OCI-LY1 (cell line): ENCODE results near the gene PRKCB.

ENCODE experiments used
- H2AFZ ChIP-seq: fragments of 200-600 bp; sonication (generic), shearing (Covaris generic); 2 replicates; pipeline ENCODE4 v1.6.0; 2014; ENCODE audit warnings: antibody characterized with exemption, mild to moderate bottlenecking, low read length
- H3F3A ChIP-seq: fragments of 200-600 bp; sonication (generic), shearing (Covaris generic); 2 replicates; pipeline ENCODE4 v1.6.0; 2014; ENCODE audit warnings: mild to moderate bottlenecking, antibody characterized with exemption, low read length, moderate library complexity; ENCODE audit not compliant: insufficient read depth
- H3K27ac ChIP-seq: fragments of 200-600 bp; sonication (generic); 2 replicates; pipeline ENCODE4 v1.5.1; 2014; ENCODE audit warnings: low read length, mixed run types, mild to moderate bottlenecking, low read depth; ENCODE audit not compliant: poor library complexity, severe bottlenecking
- H3K27me3 ChIP-seq: fragments of 200-600 bp; sonication (generic); 2 replicates; pipeline ENCODE4 v1.6.0; 2014; ENCODE audit warnings: antibody characterized with exemption, mild to moderate bottlenecking, low read length, moderate library complexity; ENCODE audit not compliant: insufficient read depth
- H3K36me3 ChIP-seq: fragments of 200-600 bp; sonication (generic); 2 replicates; pipeline ENCODE4 v1.6.1; 2014; ENCODE audit warnings: mild to moderate bottlenecking, antibody characterized with exemption, low read length, moderate library complexity, mixed read lengths; ENCODE audit not compliant: insufficient read depth
- H3K4me1 ChIP-seq: fragments of 200-600 bp; sonication (generic); 2 replicates; pipeline ENCODE4 v1.5.1; 2014; ENCODE audit warnings: mild to moderate bottlenecking, low read length, moderate library complexity; ENCODE audit not compliant: insufficient read depth, severe bottlenecking
- H3K4me2 ChIP-seq: fragments of 200-600 bp; sonication (generic), shearing (Covaris generic); 2 replicates; pipeline ENCODE4 v1.6.1; 2014; ENCODE audit warnings: low read length
- H3K4me3 ChIP-seq: fragments of 200-600 bp; sonication (generic); 2 replicates; pipeline ENCODE4 v1.5.1; 2014; ENCODE audit warnings: low read length, low read depth, mild to moderate bottlenecking, mixed read lengths; ENCODE audit not compliant: poor library complexity, severe bottlenecking
- H3K79me2 ChIP-seq: fragments of 200-600 bp; shearing (Covaris generic); 2 replicates; pipeline ENCODE4 v1.6.1; 2016; ENCODE audit warnings: mixed run types, low read length, mixed read lengths; ENCODE audit not compliant: insufficient read depth
- H3K9ac ChIP-seq: fragments of 200-600 bp; sonication (generic), shearing (Covaris generic); 2 replicates; pipeline ENCODE4 v1.6.1; 2014; ENCODE audit warnings: mild to moderate bottlenecking, low read length, mixed read lengths
- H3K9me2 ChIP-seq: fragments of 200-600 bp; sonication (generic), shearing (Covaris generic); 2 replicates; pipeline ENCODE4 v1.6.1; 2014; ENCODE audit warnings: low read depth, mild to moderate bottlenecking, low read length, mixed read lengths
- H3K9me3 ChIP-seq: fragments of 200-600 bp; shearing (Covaris generic); 2 replicates; pipeline ENCODE4 v1.6.1; 2014; ENCODE audit warnings: low read length, mixed read lengths
- H4K20me1 ChIP-seq: fragments of 200-600 bp; sonication (generic), shearing (Covaris generic); 2 replicates; pipeline ENCODE4 v1.6.0; 2016; ENCODE audit warnings: mild to moderate bottlenecking, low read length; ENCODE audit not compliant: insufficient read depth
- CTCF ChIP-seq: fragments of 200-600 bp; sonication (generic), shearing (Covaris generic); IDR thresholded peaks from 2 replicates; pipeline ENCODE4 v1.5.1; 2017; ENCODE audit warnings: mild to moderate bottlenecking, antibody characterized with exemption, low read length, moderate library complexity, mixed read lengths
- EZH2 ChIP-seq: fragments of 200-600 bp; sonication (generic), shearing (Covaris generic); IDR thresholded peaks from 2 replicates; pipeline ENCODE4 v1.8.0; 2017; ENCODE audit warnings: borderline replicate concordance, mixed run types, mild to moderate bottlenecking, antibody characterized with exemption, low read length, moderate library complexity, mixed read lengths

The PRKCB gene

DNA sequence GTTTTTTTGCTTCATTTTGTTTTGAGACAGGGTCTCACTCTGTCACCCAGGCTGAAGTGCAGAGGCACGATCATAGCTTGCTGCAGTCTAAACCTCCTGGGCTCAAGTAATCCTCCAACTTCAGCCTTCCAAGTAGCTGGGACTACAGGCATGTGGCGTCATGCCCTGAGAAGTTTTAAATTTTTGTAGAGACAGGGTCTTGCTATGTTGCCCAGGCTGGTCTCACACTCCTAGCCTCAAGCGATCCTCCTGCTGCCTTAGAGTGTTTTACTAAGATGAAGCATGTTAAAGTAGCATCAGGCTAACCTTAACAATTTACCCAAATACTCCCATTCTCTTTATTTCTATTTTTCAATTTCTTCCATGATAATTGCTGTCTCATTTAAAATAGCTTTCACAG lies 371.1 kb downstream of the PRKCB start:
- H3K4me2 ChIP-seq, result no peak overlapping the region
- no peaks in the 10 kb centered on the region for H3K36me3 ChIP-seq
- H4K20me1 ChIP-seq, result no peaks in the 10 kb centered on the region
- TF ChIP-seq CTCF (no peak), EZH2 (no peak)
- H3K9me3 ChIP-seq, result no peaks in the 10 kb centered on the region
- H3K79me2 ChIP-seq, result no peaks in the 10 kb centered on the region
- no peak overlapping the region for H3K9ac ChIP-seq
- no peak overlapping the region for H3K27ac ChIP-seq
- no peaks in the 10 kb centered on the region for H3K9me2 ChIP-seq
- H3K4me1 ChIP-seq, result no peaks in the 10 kb centered on the region
- no peak overlapping the region for H3K4me3 ChIP-seq
- H3F3A ChIP-seq, result no peaks in the 10 kb centered on the region
- no peak overlapping the region for H2AFZ ChIP-seq
- no peaks in the 10 kb centered on the region for H3K27me3 ChIP-seq

GRCh38 chr16:24208710-24209109 lies 372.9 kb downstream of the PRKCB start:
- H3K4me1 ChIP-seq, result no peaks in the 10 kb centered on the region
- no peaks in the 10 kb centered on the region for H4K20me1 ChIP-seq
- H3F3A ChIP-seq, result no peaks in the 10 kb centered on the region
- H3K79me2 ChIP-seq, result no peaks in the 10 kb centered on the region
- H3K9me2 ChIP-seq, result no peaks in the 10 kb centered on the region
- H3K4me3 ChIP-seq, result no peak overlapping the region
- TF ChIP-seq EZH2 (no peak), CTCF (no peak)
- H2AFZ ChIP-seq, result no peak overlapping the region
- H3K9ac ChIP-seq, result no peak overlapping the region
- no peaks in the 10 kb centered on the region for H3K27me3 ChIP-seq
- H3K36me3 ChIP-seq, result no peaks in the 10 kb centered on the region
- H3K4me2 ChIP-seq, result no peak overlapping the region
- H3K9me3 ChIP-seq, result no peaks in the 10 kb centered on the region
- H3K27ac ChIP-seq, result no peak overlapping the region

GRCh38 chr16:24214992-24215391 lies 379.2 kb downstream of the PRKCB start:
- Histone ChIP-seq H3K4me1 (no peaks in the 10 kb centered on the region), H3K9me2 (no peaks in the 10 kb centered on the region), H3K27ac (no peak overlapping the region), H3K9me3 (no peaks in the 10 kb centered on the region), H3K4me3 (no peak overlapping the region), H3F3A (no peaks in the 10 kb centered on the region), H3K9ac (no peak overlapping the region), H3K36me3 (no peaks in the 10 kb centered on the region), H4K20me1 (no peaks in the 10 kb centered on the region), H3K27me3 (no peaks in the 10 kb centered on the region), H3K79me2 (no peaks in the 10 kb centered on the region), H2AFZ (no peak overlapping the region), H3K4me2 (no peak overlapping the region)
- TF ChIP-seq EZH2 (no peak), CTCF (no peak)
